Measurements from ENCODE around the gene OVOL1. TPM values are rescaled to one million over a fixed set of nuclear protein-coding genes. Genes with fewer than 3 reads are reported as not detected.

The OVOL1 gene
- total RNA-seq, 1 donor from 2014 or later = not detected

DNA sequence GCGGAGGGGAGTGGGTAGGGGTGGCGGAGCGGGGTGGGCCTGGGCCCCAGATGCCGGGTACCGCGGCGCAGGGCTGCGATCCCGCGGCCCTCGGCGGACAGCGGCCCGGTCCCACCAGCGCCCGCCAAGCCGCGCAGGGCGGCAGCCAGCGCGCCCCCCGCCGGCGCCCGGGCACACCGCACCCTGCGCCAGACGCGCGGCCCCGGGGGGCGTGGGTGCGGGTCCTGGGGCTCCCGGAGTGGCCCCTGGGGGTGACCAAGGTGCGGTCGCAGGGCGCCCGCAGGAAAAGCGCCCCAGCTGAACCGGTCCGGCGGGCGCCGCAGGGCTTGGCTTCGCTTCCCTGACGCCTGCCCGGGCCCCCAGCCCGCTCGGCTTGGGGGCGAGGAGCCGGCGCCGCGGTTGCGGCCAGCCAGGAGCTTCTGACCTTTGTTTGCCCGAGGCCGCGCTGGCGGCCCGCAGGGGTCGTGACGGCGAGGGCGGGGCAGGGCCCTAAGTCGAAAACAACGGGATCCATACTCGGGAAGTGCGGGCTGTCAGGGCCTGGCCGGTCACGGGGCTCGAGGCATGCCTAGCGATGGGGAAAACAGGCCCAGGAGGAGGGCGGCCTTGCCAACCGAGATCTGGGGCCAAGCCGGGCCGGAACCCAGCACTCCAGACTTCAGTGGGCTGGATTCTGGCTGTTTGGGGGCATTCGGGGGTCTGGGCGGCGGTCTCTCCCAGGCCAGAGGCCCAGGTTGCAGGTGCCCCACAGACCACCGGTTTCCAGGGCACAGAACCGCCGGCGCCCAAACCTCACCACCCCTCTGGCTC lies 5.5 kb upstream of the OVOL1 start:
- Mint-ChIP-seq H3K27ac (ENCODE audit: unreplicated experiment) (no peak overlapping the region), H3K27me3 (ENCODE audit: low read depth) (peaks cover 42% of the 10 kb centered on the region), H3K36me3 (ENCODE audit: low read depth) (peaks cover 3% of the 10 kb centered on the region), H3K4me1 (peaks cover 8% of the 10 kb centered on the region), H3K9me3 (no peaks in the 10 kb centered on the region), H3K4me3 (no peak overlapping the region)
- DNase-seq (ENCODE audit: low read depth, low spot score) = peak; percentile 42
- TF ChIP-seq, protein P1, sequence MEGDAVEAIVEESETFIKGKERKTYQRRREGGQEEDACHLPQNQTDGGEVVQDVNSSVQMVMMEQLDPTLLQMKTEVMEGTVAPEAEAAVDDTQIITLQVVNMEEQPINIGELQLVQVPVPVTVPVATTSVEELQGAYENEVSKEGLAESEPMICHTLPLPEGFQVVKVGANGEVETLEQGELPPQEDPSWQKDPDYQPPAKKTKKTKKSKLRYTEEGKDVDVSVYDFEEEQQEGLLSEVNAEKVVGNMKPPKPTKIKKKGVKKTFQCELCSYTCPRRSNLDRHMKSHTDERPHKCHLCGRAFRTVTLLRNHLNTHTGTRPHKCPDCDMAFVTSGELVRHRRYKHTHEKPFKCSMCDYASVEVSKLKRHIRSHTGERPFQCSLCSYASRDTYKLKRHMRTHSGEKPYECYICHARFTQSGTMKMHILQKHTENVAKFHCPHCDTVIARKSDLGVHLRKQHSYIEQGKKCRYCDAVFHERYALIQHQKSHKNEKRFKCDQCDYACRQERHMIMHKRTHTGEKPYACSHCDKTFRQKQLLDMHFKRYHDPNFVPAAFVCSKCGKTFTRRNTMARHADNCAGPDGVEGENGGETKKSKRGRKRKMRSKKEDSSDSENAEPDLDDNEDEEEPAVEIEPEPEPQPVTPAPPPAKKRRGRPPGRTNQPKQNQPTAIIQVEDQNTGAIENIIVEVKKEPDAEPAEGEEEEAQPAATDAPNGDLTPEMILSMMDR (conservative IDR thresholded peaks at IDR 0.05) = peak; percentile 56

DNA sequence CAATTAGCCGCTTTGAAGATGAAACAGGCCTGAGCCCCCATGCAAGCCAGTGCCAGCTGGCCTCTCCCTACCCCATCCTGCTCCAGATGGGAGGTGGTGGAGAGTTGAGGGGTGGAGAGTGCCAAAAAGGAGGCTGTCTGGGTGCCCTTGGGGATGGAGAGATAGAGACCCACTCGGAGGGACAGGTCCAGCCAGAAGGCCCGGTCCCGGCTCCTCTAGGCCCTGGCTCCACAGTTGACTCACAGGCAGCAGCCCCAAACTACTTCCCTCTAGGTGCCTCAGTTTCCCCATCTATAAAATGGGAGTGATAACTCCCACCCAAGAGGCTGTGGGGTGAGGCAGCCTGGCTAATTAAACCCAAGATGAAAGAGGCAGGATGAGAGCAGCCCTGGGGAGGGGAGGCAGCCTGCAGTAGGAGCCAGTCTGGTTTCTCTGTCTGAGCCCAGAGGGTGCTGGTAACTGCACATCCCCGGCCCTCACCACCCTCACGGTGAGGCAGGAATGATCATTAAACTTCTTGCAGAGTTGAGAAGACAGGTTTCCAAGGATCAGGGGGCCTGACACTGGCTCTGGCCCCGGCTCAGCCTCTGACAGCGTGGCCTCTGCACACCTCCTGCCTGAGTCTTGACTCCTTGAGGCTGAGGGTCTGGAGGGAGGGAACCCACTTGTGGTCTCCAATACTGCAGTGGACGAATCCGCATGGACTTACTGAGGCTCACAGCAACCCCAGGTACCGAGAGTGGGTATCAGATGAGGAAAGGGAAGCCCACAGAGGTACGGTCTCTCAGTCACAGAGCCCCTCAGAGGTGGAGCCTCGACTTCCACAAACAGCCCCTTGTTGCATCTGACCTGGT lies 4.7 kb upstream of the OVOL1 start:
- TF ChIP-seq, protein P1 (conservative IDR thresholded peaks at IDR 0.05) = no peak
- Mint-ChIP-seq H3K4me3 (no peak overlapping the region), H3K27me3 (ENCODE audit: low read depth) (peaks cover 47% of the 10 kb centered on the region), H3K9me3 (no peaks in the 10 kb centered on the region), H3K4me1 (peaks cover 8% of the 10 kb centered on the region), H3K36me3 (ENCODE audit: low read depth) (peaks cover 3% of the 10 kb centered on the region), H3K27ac (ENCODE audit: unreplicated experiment) (no peak overlapping the region)
- no peak for DNase-seq (ENCODE audit: low read depth, low spot score)

DNA sequence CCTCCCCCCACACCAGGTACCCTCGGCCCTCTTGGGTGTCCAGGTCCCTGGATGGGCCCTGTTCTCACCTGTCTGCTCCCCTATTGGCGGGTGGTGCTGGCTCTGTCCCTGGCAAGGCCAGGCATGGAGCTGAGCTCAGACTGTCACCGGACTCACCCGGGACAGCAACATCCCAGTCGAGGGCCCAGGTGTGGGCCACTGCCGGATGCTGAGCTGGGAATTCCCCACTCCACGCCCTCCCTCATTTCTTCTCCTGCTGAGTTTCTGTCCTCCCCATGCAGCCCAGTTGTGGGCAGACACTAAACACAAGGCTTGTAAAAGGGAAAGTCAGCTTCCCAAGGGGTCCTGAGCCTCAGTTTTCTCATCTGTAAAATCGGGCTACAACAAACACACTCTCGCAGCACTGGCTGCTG lies 4.0 kb upstream of the OVOL1 start:
- peaks cover 8% of the 10 kb centered on the region for H3K4me1 Mint-ChIP-seq
- H3K36me3 Mint-ChIP-seq (ENCODE audit: low read depth) = peaks cover 3% of the 10 kb centered on the region
- TF ChIP-seq, protein P1 (conservative IDR thresholded peaks at IDR 0.05) = no peak
- peak overlapping the region; percentile 56 for H3K4me3 Mint-ChIP-seq
- DNase-seq (ENCODE audit: low read depth, low spot score) = no peak
- no peak overlapping the region for H3K27ac Mint-ChIP-seq (ENCODE audit: unreplicated experiment)
- peaks cover 52% of the 10 kb centered on the region for H3K27me3 Mint-ChIP-seq (ENCODE audit: low read depth)
- H3K9me3 Mint-ChIP-seq = no peaks in the 10 kb centered on the region

DNA sequence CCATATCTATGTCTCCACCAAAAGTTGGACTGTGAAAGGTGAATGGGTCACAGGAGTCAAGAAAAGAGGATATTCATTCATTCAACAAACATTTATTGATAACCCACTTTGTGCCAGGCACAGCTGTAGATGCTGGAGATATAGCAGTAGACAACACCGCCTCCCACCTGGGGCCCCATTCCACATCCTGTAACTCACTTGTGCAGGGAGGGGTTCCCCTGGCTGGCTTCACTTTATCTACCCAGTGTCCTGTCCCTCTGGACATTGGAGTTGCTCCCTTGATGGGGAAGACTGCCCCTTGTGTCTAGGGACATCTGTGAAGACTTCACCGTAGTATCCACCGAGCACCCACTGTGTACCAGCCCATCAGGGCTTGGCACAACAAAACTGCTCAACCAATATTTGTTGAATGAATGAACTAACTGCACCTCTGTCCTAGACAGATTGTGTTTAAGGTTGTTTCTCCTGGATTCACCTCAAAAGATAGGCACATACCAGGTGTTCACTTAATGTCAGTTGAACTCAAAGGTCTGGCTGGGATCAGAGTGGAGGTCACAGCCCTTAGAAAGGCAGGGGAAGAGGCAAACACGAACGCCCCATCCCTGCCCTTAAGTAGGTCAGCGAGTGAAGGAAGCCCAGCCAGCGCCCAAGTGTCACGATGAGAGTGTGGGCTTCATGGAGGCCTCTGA lies 1.4 kb upstream of the OVOL1 start:
- Mint-ChIP-seq H3K36me3 (ENCODE audit: low read depth) (peaks cover 3% of the 10 kb centered on the region), H3K4me1 (peaks cover 12% of the 10 kb centered on the region), H3K27ac (ENCODE audit: unreplicated experiment) (no peak overlapping the region), H3K4me3 (peak overlapping the region; percentile 36), H3K9me3 (no peaks in the 10 kb centered on the region), H3K27me3 (ENCODE audit: low read depth) (peaks cover 76% of the 10 kb centered on the region)
- TF ChIP-seq, protein P1 (conservative IDR thresholded peaks at IDR 0.05) = no peak
- no peak for DNase-seq (ENCODE audit: low read depth, low spot score)

DNA sequence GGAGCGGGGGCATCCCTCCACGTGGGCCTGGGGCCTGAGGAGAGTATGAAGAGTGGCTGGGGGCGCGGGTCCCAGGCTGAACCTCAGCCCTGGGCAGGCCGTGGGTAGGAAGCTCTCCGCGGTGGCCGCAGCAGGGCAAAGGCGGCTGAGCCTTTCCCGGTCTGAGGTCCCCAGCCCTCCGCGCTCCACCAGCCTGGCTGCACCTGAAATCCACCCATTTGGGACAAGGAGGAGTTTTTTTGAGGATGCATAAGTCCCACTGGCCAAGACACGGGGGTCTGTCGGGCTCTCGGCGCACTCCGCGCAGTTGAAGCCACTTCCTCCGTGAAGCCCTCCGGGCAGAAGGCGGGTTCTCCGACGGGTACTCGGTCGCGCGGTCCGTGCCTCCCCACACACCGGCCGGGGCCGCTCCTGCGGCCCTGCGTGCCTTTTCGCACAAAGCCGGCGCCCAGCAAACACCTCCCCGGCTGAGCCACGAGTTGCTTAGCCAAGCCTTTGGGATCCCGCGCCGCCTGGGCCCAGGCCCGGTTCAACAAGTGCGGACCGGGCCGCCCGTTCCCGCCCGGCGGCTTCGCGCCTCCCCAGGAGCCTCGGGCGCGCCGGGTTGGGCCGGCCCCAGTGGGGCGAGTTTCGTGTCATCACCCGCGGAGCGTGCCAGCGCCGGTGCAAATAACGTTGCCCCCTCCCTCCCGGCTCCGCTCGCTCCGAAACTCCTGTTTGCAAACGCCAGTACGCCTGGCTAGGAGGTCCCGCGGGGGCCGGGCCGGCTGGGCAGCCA lies 666 bp upstream of the OVOL1 start:
- H3K4me1 Mint-ChIP-seq = peaks cover 12% of the 10 kb centered on the region
- TF ChIP-seq, protein P1 (conservative IDR thresholded peaks at IDR 0.05) = no peak
- H3K36me3 Mint-ChIP-seq (ENCODE audit: low read depth) = peaks cover 3% of the 10 kb centered on the region
- H3K9me3 Mint-ChIP-seq = no peaks in the 10 kb centered on the region
- H3K27ac Mint-ChIP-seq (ENCODE audit: unreplicated experiment) = no peak overlapping the region
- H3K4me3 Mint-ChIP-seq = peak overlapping the region; percentile 36
- H3K27me3 Mint-ChIP-seq (ENCODE audit: low read depth) = peaks cover 83% of the 10 kb centered on the region
- no peak for DNase-seq (ENCODE audit: low read depth, low spot score)
